Measurements from ENCODE around the gene ILK.

ILK gene

DNA sequence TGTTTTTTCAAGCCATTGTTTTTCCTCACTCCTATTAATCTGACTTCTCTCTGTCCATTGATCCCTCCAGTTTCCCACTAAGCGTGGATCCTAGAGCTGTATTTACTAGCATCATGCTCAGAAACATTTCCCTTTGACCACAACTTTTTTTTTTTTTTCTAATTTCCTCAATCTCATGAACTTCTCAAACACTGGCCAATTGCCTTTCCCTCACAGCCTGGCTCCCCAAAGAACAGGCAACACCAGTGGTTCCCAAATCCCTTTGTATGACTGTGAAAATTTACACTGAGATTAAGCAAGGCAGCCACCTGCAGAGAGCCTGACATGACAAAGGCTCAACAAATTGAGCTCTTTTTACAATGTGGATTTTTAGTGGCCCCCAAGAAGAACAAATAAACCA, 17.1 kb downstream of the ILK start:
- TF ChIP-seq, protein P1, sequence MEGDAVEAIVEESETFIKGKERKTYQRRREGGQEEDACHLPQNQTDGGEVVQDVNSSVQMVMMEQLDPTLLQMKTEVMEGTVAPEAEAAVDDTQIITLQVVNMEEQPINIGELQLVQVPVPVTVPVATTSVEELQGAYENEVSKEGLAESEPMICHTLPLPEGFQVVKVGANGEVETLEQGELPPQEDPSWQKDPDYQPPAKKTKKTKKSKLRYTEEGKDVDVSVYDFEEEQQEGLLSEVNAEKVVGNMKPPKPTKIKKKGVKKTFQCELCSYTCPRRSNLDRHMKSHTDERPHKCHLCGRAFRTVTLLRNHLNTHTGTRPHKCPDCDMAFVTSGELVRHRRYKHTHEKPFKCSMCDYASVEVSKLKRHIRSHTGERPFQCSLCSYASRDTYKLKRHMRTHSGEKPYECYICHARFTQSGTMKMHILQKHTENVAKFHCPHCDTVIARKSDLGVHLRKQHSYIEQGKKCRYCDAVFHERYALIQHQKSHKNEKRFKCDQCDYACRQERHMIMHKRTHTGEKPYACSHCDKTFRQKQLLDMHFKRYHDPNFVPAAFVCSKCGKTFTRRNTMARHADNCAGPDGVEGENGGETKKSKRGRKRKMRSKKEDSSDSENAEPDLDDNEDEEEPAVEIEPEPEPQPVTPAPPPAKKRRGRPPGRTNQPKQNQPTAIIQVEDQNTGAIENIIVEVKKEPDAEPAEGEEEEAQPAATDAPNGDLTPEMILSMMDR (IDR thresholded peaks at IDR 0.05; ENCODE audit: low read length, missing control alignments) = no peak
- DNase-seq (ENCODE audit: low read depth) = no peak
- H3K4me3 ChIP-seq (replicated peaks; ENCODE audit: low read depth, low read length) = no peak overlapping the region

DNA sequence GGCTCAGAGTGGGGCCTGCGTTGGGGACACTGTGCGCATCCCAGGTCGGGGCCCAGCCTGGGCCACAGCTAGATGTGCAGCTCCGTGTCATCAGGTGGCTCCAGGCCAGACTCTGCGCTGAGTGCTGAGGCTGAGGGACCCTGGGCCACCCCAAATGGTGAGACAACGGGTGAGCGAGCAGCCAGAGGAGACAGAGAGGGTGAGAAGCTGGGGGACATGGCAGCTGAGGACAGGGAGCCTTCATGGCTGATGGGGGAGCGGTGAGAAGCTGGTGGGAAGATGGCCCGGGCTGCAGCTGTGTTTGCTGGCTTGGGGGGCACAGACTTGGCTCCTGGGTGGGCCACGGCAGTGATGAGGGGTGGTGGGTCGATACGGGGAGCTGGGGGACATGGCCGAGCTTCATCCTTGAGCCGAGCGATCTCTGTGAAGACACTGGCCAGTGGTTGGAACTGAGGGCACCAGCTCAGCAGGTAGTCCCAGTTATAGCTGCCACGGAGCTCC, 18.2 kb downstream of the ILK start:
- no peak overlapping the region for H3K4me3 ChIP-seq (replicated peaks; ENCODE audit: low read depth, low read length)
- DNase-seq (ENCODE audit: low read depth) = no peak
- TF ChIP-seq, protein P1 (IDR thresholded peaks at IDR 0.05; ENCODE audit: low read length, missing control alignments) = no peak

DNA sequence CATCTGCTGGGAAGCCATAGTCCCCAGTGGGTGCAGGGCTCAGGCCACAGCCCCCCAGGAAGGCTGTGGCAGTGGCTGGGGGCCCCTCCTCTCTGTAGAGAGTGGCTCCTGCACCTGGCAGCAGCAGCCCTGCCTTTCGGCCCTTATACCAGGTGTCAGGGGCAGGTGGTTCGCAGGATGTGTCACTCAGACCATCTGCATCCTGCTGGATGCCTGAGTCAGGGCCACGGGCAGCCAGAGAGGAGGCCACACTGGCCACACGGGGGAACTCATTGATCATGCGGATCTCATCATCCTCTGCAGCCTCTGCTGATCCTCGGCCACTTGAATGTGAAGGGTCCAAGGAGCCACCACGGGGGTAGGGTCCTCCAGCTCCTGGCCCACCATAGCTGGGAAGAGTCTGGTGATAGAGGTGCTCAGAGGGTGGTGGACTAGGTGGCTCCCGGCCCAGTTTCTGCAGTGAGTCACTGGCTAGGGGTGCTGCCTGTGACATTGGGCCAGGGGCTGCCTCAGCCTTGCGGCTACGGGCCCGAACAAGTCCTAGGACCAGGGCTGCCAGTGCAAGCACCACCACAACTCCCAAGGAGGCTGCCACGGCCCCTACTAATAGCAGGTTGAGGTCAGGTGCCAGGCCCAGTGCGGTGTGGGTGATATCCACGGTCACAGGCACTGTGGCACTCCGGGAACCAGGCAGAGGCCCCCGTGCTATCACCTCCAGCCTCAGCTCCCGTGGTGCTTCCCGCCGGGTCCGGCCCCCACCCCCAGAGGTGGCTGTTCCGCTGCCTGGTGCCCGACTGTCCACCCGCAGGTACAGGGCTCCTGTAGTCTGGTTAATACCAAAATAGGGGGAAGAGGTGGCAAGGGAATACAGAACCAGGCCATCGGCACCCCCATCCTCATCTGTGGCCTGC, 18.9 kb downstream of the ILK start:
- DNase-seq (ENCODE audit: low read depth) = no peak
- H3K4me3 ChIP-seq (replicated peaks; ENCODE audit: low read depth, low read length) = no peak overlapping the region
- TF ChIP-seq, protein P1 (IDR thresholded peaks at IDR 0.05; ENCODE audit: low read length, missing control alignments) = no peak

DNA sequence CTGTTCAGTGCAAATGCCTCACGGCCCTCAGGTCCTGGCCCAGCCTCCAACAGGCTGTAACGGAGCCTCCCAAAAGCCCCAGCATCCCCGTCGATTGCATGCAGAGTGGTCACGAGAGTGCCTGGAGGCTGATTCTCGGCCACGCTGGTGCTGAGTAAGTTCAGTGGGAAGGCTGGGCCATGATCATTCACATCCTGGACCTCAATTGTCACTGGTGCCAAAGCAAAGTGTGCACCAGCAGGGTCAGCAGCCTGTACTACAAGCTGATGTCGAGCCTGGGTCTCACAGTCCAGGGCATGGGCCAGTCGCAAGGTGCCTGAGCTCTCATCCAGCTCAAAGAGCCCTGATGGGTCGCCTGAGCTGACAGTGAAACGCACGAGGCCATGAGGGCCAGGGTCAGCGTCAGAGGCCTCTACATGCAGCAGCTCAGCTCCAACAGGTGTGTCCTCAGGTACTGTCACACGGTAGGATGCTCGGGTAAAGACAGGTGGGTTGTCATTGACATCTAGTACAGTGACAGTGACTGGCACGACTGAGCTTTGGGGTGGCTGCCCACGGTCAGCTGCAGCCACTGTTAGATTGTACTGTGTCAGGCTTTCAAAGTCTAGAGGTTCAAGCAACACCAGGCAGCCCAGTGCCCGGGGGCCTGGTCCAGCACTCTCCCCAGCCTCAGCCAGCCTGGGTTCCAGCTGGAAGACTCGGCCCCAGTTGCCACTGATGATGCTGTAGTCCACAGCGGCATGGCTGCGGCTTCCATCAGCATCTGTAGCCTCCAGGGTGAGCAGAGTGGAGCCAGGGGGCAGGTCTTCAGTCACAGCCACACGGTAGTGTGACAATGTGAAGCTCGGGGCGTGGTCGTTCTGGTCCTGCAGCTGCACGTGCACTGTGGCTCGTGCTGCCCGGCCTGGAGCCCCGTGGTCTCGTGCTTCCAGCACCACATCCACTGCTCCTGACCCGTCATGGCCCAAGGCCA, 20.1 kb downstream of the ILK start:
- H3K4me3 ChIP-seq (replicated peaks; ENCODE audit: low read depth, low read length) = no peak overlapping the region
- TF ChIP-seq, protein P1 (IDR thresholded peaks at IDR 0.05; ENCODE audit: low read length, missing control alignments) = no peak
- no peak for DNase-seq (ENCODE audit: low read depth)

DNA sequence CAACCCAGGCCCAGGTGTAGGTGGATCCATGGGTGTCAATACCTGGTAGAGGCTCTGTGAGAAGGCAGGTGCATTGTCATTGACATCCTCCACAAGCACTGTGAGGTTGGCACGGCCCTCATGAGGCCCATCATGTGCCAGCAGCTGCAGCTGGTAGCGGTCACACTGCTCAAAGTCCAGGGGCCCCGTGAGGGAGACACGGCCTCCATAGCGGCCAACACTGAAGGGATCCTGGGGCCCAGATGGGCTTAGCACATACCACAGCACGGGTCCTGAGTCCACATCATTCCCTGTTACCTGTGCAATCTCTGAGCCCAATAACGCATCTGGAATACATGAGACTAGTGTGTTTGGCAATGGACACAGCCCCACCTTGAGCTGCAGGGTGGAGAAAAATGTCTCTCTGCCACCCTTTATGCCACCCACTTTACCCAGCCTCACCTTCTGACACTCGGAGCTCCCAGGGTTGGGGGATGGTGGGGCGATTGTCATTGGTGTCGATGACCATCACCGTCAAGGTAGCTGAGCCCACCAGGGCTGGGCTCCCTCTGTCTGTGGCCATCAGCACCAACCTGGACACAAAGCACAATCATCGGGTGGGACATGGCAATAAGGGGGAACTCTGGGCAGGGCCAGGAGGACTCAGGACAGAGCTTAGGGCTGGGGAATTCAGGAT, 21.7 kb downstream of the ILK start:
- TF ChIP-seq, protein P1 (IDR thresholded peaks at IDR 0.05; ENCODE audit: low read length, missing control alignments) = no peak
- H3K4me3 ChIP-seq (replicated peaks; ENCODE audit: low read depth, low read length) = no peak overlapping the region
- DNase-seq (ENCODE audit: low read depth) = no peak

DNA sequence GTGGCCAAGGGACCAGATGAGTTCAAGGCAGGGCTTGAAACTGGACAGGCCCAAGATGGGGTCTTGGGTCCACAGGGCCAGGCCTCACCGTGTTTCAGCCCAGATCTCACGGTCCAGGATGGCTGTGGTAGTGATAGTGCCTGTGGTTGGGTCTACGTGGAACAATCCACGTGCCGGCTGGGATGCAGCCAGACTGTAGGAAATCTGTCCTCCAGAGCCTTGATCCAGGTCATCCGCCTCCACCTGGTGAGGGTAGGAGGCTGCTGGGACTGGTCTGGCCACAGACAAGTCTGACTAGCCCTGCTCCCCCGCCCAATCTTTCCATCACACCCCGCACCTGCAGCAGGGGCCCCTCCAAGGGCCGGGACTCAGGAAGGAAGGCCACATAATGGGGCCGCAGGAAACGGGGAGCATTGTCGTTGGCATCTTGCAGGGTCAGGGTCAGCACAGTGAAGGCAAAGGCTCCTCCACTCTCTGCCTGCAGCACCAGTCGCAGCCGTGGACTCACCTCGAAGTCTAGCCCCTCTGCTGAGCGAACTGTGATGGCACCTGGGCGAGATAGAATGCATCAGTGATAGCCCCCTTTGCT, 22.4 kb downstream of the ILK start:
- no peak overlapping the region for H3K4me3 ChIP-seq (replicated peaks; ENCODE audit: low read depth, low read length)
- no peak for DNase-seq (ENCODE audit: low read depth)

More for the DNA sequence above, 22.4 kb downstream of the ILK start:
- TF ChIP-seq, protein P1 (IDR thresholded peaks at IDR 0.05; ENCODE audit: low read length, missing control alignments) = no peak
